ENCODE measurements around the gene TOLLIP. TPM values are rescaled to one million over a fixed set of nuclear protein-coding genes. Genes with fewer than 3 reads are reported as not detected.

The TOLLIP gene
- total and polyA plus RNA-seq, 9 of the 15 experiments (the other 6 are each of a cell fraction or from before 2014, with no cell fraction given), result 0.23 to 22.8 (median 7.1) TPM

DNA sequence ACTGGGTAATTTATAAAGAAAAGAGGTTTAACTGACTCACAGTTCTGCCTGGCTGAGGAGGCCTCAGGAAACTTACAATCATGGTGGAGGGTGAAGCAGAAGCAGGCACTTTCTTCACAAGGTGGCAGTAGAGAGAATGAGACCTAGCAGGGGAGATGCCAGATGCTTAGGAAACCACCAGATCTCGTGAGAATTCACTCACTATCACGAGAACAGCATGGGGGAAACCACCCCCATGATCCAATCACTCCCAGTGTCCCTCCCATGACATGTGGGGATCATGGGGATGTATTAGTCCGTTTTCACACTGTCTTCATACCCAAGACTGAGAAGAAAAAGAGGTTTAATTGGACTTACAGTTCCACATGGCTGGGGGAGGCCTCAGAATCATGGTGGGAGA is 45.0 kb downstream of the TOLLIP start (continued):
- TF ChIP-seq, protein P1, sequence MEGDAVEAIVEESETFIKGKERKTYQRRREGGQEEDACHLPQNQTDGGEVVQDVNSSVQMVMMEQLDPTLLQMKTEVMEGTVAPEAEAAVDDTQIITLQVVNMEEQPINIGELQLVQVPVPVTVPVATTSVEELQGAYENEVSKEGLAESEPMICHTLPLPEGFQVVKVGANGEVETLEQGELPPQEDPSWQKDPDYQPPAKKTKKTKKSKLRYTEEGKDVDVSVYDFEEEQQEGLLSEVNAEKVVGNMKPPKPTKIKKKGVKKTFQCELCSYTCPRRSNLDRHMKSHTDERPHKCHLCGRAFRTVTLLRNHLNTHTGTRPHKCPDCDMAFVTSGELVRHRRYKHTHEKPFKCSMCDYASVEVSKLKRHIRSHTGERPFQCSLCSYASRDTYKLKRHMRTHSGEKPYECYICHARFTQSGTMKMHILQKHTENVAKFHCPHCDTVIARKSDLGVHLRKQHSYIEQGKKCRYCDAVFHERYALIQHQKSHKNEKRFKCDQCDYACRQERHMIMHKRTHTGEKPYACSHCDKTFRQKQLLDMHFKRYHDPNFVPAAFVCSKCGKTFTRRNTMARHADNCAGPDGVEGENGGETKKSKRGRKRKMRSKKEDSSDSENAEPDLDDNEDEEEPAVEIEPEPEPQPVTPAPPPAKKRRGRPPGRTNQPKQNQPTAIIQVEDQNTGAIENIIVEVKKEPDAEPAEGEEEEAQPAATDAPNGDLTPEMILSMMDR (IDR thresholded peaks at IDR 0.05 in 2 of 3, conservative IDR thresholded peaks at IDR 0.05 in 1 of 3; ENCODE audit: insufficient read depth in 2 of 3, low read depth in 1 of 3, low read length in 3 of 3), result peak; percentile 34 to 48 (median 40); a peak in 3 of 6 replicates
- TF ChIP-seq, protein P2, sequence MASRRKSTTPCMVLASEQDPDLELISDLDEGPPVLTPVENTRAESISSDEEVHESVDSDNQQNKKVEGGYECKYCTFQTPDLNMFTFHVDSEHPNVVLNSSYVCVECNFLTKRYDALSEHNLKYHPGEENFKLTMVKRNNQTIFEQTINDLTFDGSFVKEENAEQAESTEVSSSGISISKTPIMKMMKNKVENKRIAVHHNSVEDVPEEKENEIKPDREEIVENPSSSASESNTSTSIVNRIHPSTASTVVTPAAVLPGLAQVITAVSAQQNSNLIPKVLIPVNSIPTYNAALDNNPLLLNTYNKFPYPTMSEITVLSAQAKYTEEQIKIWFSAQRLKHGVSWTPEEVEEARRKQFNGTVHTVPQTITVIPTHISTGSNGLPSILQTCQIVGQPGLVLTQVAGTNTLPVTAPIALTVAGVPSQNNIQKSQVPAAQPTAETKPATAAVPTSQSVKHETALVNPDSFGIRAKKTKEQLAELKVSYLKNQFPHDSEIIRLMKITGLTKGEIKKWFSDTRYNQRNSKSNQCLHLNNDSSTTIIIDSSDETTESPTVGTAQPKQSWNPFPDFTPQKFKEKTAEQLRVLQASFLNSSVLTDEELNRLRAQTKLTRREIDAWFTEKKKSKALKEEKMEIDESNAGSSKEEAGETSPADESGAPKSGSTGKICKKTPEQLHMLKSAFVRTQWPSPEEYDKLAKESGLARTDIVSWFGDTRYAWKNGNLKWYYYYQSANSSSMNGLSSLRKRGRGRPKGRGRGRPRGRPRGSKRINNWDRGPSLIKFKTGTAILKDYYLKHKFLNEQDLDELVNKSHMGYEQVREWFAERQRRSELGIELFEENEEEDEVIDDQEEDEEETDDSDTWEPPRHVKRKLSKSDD (conservative IDR thresholded peaks at IDR 0.05; ENCODE audit: low read length), result 0 out of 2 replicates have a peak, but pooled peaks have one; percentile 31
- TF ChIP-seq CC2D1A (IDR thresholded peaks at IDR 0.05), result peak; percentile 35; the same call in 1 of the 2 replicates
- TF ChIP-seq, protein P3, sequence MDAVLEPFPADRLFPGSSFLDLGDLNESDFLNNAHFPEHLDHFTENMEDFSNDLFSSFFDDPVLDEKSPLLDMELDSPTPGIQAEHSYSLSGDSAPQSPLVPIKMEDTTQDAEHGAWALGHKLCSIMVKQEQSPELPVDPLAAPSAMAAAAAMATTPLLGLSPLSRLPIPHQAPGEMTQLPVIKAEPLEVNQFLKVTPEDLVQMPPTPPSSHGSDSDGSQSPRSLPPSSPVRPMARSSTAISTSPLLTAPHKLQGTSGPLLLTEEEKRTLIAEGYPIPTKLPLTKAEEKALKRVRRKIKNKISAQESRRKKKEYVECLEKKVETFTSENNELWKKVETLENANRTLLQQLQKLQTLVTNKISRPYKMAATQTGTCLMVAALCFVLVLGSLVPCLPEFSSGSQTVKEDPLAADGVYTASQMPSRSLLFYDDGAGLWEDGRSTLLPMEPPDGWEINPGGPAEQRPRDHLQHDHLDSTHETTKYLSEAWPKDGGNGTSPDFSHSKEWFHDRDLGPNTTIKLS (IDR thresholded peaks at IDR 0.05; ENCODE audit: borderline replicate concordance, low read depth), result peak; percentile 87
- TF ChIP-seq, protein P4, sequence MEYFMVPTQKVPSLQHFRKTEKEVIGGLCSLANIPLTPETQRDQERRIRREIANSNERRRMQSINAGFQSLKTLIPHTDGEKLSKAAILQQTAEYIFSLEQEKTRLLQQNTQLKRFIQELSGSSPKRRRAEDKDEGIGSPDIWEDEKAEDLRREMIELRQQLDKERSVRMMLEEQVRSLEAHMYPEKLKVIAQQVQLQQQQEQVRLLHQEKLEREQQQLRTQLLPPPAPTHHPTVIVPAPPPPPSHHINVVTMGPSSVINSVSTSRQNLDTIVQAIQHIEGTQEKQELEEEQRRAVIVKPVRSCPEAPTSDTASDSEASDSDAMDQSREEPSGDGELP (CRISPR knock-in tag; IDR thresholded peaks at IDR 0.05; ENCODE audit: borderline replicate concordance), result peak; percentile 28; the same call in 1 of the 2 replicates
- TF ChIP-seq ZNF766 (CRISPR knock-in tag; conservative IDR thresholded peaks at IDR 0.05), result peak; percentile 91

Data from K562 (cell line).